ENCODE data around the gene ATXN7. TPM values are rescaled to one million over a fixed set of nuclear protein-coding genes. Genes with fewer than 3 reads are reported as not detected.
A peak's percentile ranks its signal among the peaks of the same experiment; 100 is the strongest.

Gene ATXN7
- total RNA-seq, 3 donors from 2014 or later, result 37.4 to 56.2 (median 47.9) TPM

- intact Hi-C loops (cut with DNase I; ENCODE audit: low total_unique reads), result no loop called here
- peak overlapping the region; percentile 99 for H3K27ac ChIP-seq
- peak in 1 of 2 donors; percentile 79 for DNase-seq (ENCODE audit: low spot score in 2 of 2)
- H3K9me3 ChIP-seq, result no peaks in the 10 kb centered on the region
- H3K4me3 ChIP-seq, result peak overlapping the region in 2 of 3 donors; percentile 89 to 95
- H3K36me3 ChIP-seq, result no peaks in the 10 kb centered on the region
- peaks cover 5 to 6% of the 10 kb centered on the region in 2 donors for H3K4me1 ChIP-seq
- TF ChIP-seq POLR2AphosphoS5 (IDR thresholded peaks at IDR 0.05) (peak in 2 of 3 donors; percentile 11 to 57), POLR2A (IDR thresholded peaks at IDR 0.05) (no peak)
- TF ChIP-seq, protein P1, sequence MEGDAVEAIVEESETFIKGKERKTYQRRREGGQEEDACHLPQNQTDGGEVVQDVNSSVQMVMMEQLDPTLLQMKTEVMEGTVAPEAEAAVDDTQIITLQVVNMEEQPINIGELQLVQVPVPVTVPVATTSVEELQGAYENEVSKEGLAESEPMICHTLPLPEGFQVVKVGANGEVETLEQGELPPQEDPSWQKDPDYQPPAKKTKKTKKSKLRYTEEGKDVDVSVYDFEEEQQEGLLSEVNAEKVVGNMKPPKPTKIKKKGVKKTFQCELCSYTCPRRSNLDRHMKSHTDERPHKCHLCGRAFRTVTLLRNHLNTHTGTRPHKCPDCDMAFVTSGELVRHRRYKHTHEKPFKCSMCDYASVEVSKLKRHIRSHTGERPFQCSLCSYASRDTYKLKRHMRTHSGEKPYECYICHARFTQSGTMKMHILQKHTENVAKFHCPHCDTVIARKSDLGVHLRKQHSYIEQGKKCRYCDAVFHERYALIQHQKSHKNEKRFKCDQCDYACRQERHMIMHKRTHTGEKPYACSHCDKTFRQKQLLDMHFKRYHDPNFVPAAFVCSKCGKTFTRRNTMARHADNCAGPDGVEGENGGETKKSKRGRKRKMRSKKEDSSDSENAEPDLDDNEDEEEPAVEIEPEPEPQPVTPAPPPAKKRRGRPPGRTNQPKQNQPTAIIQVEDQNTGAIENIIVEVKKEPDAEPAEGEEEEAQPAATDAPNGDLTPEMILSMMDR (IDR thresholded peaks at IDR 0.05), result peak in 2 of 3 donors; percentile 7 to 32
- H3K27me3 ChIP-seq, result no peaks in the 10 kb centered on the region
Observed at GRCh38 chr3:63914312-63914711, 50.6 kb downstream of the ATXN7 start.

DNA sequence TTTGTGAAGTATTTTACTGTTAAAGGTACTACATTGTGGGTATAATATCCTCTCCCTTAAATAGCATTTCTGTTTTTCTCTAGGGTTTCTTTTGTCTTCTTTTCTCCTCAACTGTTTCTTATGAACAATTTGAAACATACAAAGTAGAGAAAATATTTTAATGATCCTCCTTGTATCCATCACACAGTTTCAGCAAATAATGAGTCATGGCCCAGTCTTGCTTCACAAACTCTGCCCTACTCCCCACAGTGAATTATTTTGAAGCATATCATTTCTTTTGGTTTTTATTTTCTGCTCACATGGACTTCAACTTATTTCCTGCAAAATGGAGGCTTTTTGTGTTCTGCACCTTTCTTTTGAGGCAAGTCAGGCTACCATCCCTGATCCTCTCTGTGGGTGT is 54.7 kb downstream of the ATXN7 start:
- no peaks in the 10 kb centered on the region for H3K9me3 ChIP-seq
- H3K4me3 ChIP-seq, result no peak overlapping the region
- TF ChIP-seq POLR2A (IDR thresholded peaks at IDR 0.05) (no peak), POLR2AphosphoS5 (IDR thresholded peaks at IDR 0.05) (no peak)
- TF ChIP-seq, protein P1 (IDR thresholded peaks at IDR 0.05), result no peak
- no peaks in the 10 kb centered on the region for H3K36me3 ChIP-seq
- intact Hi-C loops (cut with DNase I; ENCODE audit: low total_unique reads), result no loop called here
- DNase-seq (ENCODE audit: low spot score in 2 of 2), result no peak
- H3K27ac ChIP-seq, result no peak overlapping the region
- H3K4me1 ChIP-seq, result peaks cover 0 to 6% of the 10 kb centered on the region in 2 donors
- no peaks in the 10 kb centered on the region for H3K27me3 ChIP-seq

- Histone ChIP-seq H3K4me1 (no peaks in the 10 kb centered on the region), H3K27me3 (no peaks in the 10 kb centered on the region), H3K27ac (no peak overlapping the region), H3K36me3 (no peaks in the 10 kb centered on the region), H3K9me3 (no peaks in the 10 kb centered on the region), H3K4me3 (no peak overlapping the region)
- intact Hi-C loops (cut with DNase I; ENCODE audit: low total_unique reads), result loop anchor here (5.0 kb wide), 1 partner anchor 558 kb away; no protein-coding TSS in a partner anchor
- TF ChIP-seq POLR2AphosphoS5 (IDR thresholded peaks at IDR 0.05), result no peak
- TF ChIP-seq, protein P1 (IDR thresholded peaks at IDR 0.05), result no peak
- DNase-seq (ENCODE audit: low spot score in 2 of 2), result no peak
Observed at GRCh38 chr3:63920001-63920400, 56.3 kb downstream of the ATXN7 start.

- intact Hi-C loops (cut with DNase I; ENCODE audit: low total_unique reads), result loop anchor here (5.0 kb wide), 1 partner anchor 560 kb away; no protein-coding TSS in a partner anchor
- DNase-seq (ENCODE audit: low spot score in 2 of 2), result no peak
- H3K36me3 ChIP-seq, result no peaks in the 10 kb centered on the region
- TF ChIP-seq POLR2A (IDR thresholded peaks at IDR 0.05), result no peak
- TF ChIP-seq, protein P1 (IDR thresholded peaks at IDR 0.05), result no peak
- no peak for TF ChIP-seq POLR2AphosphoS5 (IDR thresholded peaks at IDR 0.05)
- H3K27me3 ChIP-seq, result no peaks in the 10 kb centered on the region
- H3K4me3 ChIP-seq, result no peak overlapping the region
- no peaks in the 10 kb centered on the region for H3K9me3 ChIP-seq
- H3K4me1 ChIP-seq, result no peaks in the 10 kb centered on the region
- H3K27ac ChIP-seq, result no peak overlapping the region
Observed at GRCh38 chr3:63921741-63922482, 58.2 kb downstream of the ATXN7 start.

GRCh38 chr3:63922491-63923199 is 59.0 kb downstream of the ATXN7 start:
- DNase-seq (ENCODE audit: low spot score in 2 of 2), result no peak
- no peak overlapping the region for H3K4me3 ChIP-seq
- H3K36me3 ChIP-seq, result no peaks in the 10 kb centered on the region
- H3K27me3 ChIP-seq, result no peaks in the 10 kb centered on the region
- no peaks in the 10 kb centered on the region for H3K4me1 ChIP-seq
- TF ChIP-seq POLR2A (IDR thresholded peaks at IDR 0.05) (no peak), POLR2AphosphoS5 (IDR thresholded peaks at IDR 0.05) (no peak)
- TF ChIP-seq, protein P1 (IDR thresholded peaks at IDR 0.05), result no peak
- intact Hi-C loops (cut with DNase I; ENCODE audit: low total_unique reads), result loop anchor here (5.0 kb wide), 1 partner anchor 560 kb away; no protein-coding TSS in a partner anchor
- H3K9me3 ChIP-seq, result no peaks in the 10 kb centered on the region
- no peak overlapping the region for H3K27ac ChIP-seq

All from breast epithelium (tissue), 4 donors.